SU-DHL-6 (cell line): Measurements from ENCODE around the gene NOS1AP.

Experiments
- CTCF ChIP-seq: fragments of 200-600 bp; sonication (generic); IDR thresholded peaks from one replicate; pipeline ENCODE4 v1.5.1; 2017; ENCODE audit warnings: antibody characterized with exemption, mild to moderate bottlenecking, low read length, moderate library complexity; ENCODE audit not compliant: insufficient read depth, poor library complexity, severe bottlenecking
- EZH2phosphoT487 ChIP-seq: fragments of 200-600 bp; sonication (generic), shearing (Covaris generic); conservative IDR thresholded peaks from 2 replicates; pipeline ENCODE4 v1.6.1; 2018; ENCODE audit warnings: mild to moderate bottlenecking, antibody characterized with exemption, low read length, moderate library complexity, mixed read lengths

GRCh38 chr1:162220009-162220539 lies 150.6 kb downstream of the NOS1AP start:
- TF ChIP-seq CTCF (no peak), EZH2phosphoT487 (no peak)
